ENCODE measurements around the gene THOP1.

THOP1 gene

DNA sequence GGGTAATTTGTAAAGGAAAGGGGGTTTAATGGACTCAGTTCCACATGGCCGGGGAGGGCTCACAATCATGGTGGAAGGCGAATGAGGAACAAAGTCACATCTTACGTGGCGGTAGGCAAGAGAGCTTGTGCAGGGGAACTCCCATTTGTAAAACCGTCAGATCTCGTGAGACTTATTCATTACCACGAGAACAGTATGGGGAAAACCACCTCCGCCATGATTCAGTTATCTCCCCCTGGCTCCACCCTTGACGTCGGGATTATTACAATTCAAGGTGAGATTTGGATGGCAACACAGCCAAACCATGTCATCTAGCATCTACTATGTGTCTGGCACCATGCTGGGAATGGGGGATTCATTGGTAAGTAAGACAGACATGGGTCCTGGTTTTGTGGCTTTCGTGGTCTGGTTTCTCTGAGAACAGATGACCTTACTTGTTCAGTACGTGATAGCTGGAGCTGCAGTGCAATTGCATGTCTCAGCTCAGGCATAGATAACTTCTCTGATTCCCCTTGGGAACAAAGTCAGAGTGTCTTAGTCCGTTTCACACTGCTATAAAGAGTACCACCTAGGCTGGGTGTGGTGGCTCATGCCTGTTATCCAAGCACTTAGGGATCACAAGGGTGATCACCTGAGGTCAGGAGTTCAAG, 42.7 kb downstream of the THOP1 start:
- H3K9me2 ChIP-seq (replicated peaks; ENCODE audit: control insufficient read depth, low read length), result no peaks in the 10 kb centered on the region
- no peaks in the 10 kb centered on the region for H3F3A ChIP-seq (ENCODE audit: control insufficient read depth, insufficient read depth)
- H3K9me3 ChIP-seq (ENCODE audit: control insufficient read depth, insufficient read depth, low read length), result peaks cover 8% of the 10 kb centered on the region; the same call in 1 of the 2 replicates
- no peak overlapping the region for H3K27ac ChIP-seq (ENCODE audit: low read depth, low read length)
- H3K4me3 ChIP-seq (ENCODE audit: low read length), result no peak overlapping the region
- no peaks in the 10 kb centered on the region for H4K20me1 ChIP-seq (ENCODE audit: control insufficient read depth, insufficient read depth, low read depth, low read length)
- no peaks in the 10 kb centered on the region for H3K36me3 ChIP-seq (ENCODE audit: control insufficient read depth, low read length)
- no peaks in the 10 kb centered on the region for H3K27me3 ChIP-seq (ENCODE audit: control insufficient read depth, low read length)
- H3K4me2 ChIP-seq (ENCODE audit: low read length), result no peak overlapping the region
- no peak for TF ChIP-seq EZH2phosphoT487 (IDR thresholded peaks at IDR 0.05; ENCODE audit: borderline replicate concordance, low read length)
- TF ChIP-seq, protein P1, sequence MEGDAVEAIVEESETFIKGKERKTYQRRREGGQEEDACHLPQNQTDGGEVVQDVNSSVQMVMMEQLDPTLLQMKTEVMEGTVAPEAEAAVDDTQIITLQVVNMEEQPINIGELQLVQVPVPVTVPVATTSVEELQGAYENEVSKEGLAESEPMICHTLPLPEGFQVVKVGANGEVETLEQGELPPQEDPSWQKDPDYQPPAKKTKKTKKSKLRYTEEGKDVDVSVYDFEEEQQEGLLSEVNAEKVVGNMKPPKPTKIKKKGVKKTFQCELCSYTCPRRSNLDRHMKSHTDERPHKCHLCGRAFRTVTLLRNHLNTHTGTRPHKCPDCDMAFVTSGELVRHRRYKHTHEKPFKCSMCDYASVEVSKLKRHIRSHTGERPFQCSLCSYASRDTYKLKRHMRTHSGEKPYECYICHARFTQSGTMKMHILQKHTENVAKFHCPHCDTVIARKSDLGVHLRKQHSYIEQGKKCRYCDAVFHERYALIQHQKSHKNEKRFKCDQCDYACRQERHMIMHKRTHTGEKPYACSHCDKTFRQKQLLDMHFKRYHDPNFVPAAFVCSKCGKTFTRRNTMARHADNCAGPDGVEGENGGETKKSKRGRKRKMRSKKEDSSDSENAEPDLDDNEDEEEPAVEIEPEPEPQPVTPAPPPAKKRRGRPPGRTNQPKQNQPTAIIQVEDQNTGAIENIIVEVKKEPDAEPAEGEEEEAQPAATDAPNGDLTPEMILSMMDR (IDR thresholded peaks at IDR 0.05; ENCODE audit: low read depth, low read length, poor library complexity, severe bottlenecking), result no peak
- no peaks in the 10 kb centered on the region for H3K79me2 ChIP-seq (ENCODE audit: control insufficient read depth, low read length)
- no peaks in the 10 kb centered on the region; the same call in 1 of the 2 replicates for H3K4me1 ChIP-seq (ENCODE audit: control insufficient read depth, low read length)

GRCh38 chr19:2834294-2834871, 49.1 kb downstream of the THOP1 start:
- Histone ChIP-seq H3K27me3 (ENCODE audit: control insufficient read depth, low read length) (no peaks in the 10 kb centered on the region), H3K27ac (ENCODE audit: low read depth, low read length) (no peak overlapping the region), H3K79me2 (ENCODE audit: control insufficient read depth, low read length) (no peaks in the 10 kb centered on the region), H3K9me3 (ENCODE audit: control insufficient read depth, insufficient read depth, low read length) (peaks cover 37% of the 10 kb centered on the region), H3K9me2 (replicated peaks; ENCODE audit: control insufficient read depth, low read length) (no peaks in the 10 kb centered on the region), H3F3A (ENCODE audit: control insufficient read depth, insufficient read depth) (no peaks in the 10 kb centered on the region), H4K20me1 (ENCODE audit: control insufficient read depth, insufficient read depth, low read depth, low read length) (no peaks in the 10 kb centered on the region), H3K4me1 (ENCODE audit: control insufficient read depth, low read length) (no peaks in the 10 kb centered on the region), H3K4me2 (ENCODE audit: low read length) (no peak overlapping the region), H3K4me3 (ENCODE audit: low read length) (no peak overlapping the region), H3K36me3 (ENCODE audit: control insufficient read depth, low read length) (peaks cover 7% of the 10 kb centered on the region; the same call in 1 of the 2 replicates)
- TF ChIP-seq, protein P1 (IDR thresholded peaks at IDR 0.05; ENCODE audit: low read depth, low read length, poor library complexity, severe bottlenecking), result no peak
- no peak for TF ChIP-seq EZH2phosphoT487 (IDR thresholded peaks at IDR 0.05; ENCODE audit: borderline replicate concordance, low read length)

GRCh38 chr19:2837430-2837829, 52.1 kb downstream of the THOP1 start:
- Histone ChIP-seq H3K9me3 (ENCODE audit: control insufficient read depth, insufficient read depth, low read length) (peaks cover 34% of the 10 kb centered on the region), H3K36me3 (ENCODE audit: control insufficient read depth, low read length) (peaks cover 7% of the 10 kb centered on the region; the same call in 1 of the 2 replicates), H3F3A (ENCODE audit: control insufficient read depth, insufficient read depth) (peaks cover 3% of the 10 kb centered on the region; the same call in 1 of the 2 replicates), H3K4me3 (ENCODE audit: low read length) (no peak overlapping the region), H3K4me2 (ENCODE audit: low read length) (no peak overlapping the region), H3K27ac (ENCODE audit: low read depth, low read length) (no peak overlapping the region), H3K79me2 (ENCODE audit: control insufficient read depth, low read length) (peaks cover 4% of the 10 kb centered on the region; the same call in 1 of the 2 replicates), H3K4me1 (ENCODE audit: control insufficient read depth, low read length) (peaks cover 12% of the 10 kb centered on the region), H3K27me3 (ENCODE audit: control insufficient read depth, low read length) (no peaks in the 10 kb centered on the region), H3K9me2 (replicated peaks; ENCODE audit: control insufficient read depth, low read length) (no peaks in the 10 kb centered on the region), H4K20me1 (ENCODE audit: control insufficient read depth, insufficient read depth, low read depth, low read length) (no peaks in the 10 kb centered on the region)
- TF ChIP-seq EZH2phosphoT487 (IDR thresholded peaks at IDR 0.05; ENCODE audit: borderline replicate concordance, low read length), result no peak
- TF ChIP-seq, protein P1 (IDR thresholded peaks at IDR 0.05; ENCODE audit: low read depth, low read length, poor library complexity, severe bottlenecking), result no peak
